K562 (cell line): ENCODE results near the gene TRAPPC2L. TPM values are rescaled to one million over a fixed set of nuclear protein-coding genes. Genes with fewer than 3 reads are reported as not detected.

Experiments
- ATAC-seq: fragments of 200-7000 bp; cut with Tn5 transposase; 3 replicates; pipeline ENCODE4 v1.9.1; 2020; ENCODE audit warnings: moderate library complexity
- BruUV-seq: library from RNA; stranded (reverse); fragments of 400-500 nt; replicated peaks from 2 replicates; lab custom pipeline; 2021; lab: Mats Ljungman, UMichigan
- CTCF ChIA-PET: fragments of 300-600 bp; formaldehyde crosslinking; extraction: SDS; loops from one replicate; lab custom pipeline; 2021; ENCODE audit warnings: low intra/inter-chr PET ratio; lab: Yijun Ruan, JAX
- POLR2A ChIA-PET: fragments of 300-600, 350-650 bp; sonication (Branson Sonifier 250); formaldehyde crosslinking; extraction: SDS; loops from one replicate; lab custom pipeline; 2021; ENCODE audit warnings: antibody characterized with exemption, inconsistent platforms; lab: Yijun Ruan, JAX
- DNase-seq, 4 experiments: peaks; one replicate each; pipeline versions ENCODE4 v3.0.0 to v3.0.0-alpha.2; 2011 to 2018; ENCODE audit warnings: low spot score in 3 of 4, mixed read lengths in 3 of 4; ENCODE audit errors: extremely low read depth in 1 of 4
- FAIRE-seq: peaks from 2 replicates; lab custom pipeline; 2011; peaks lifted over from hg19 to GRCh38; lab: Jason Lieb, UNC
- H2AFZ ChIP-seq: 2 replicates; pipeline ENCODE4 v1.6.0; 2011; ENCODE audit warnings: low read depth, low read length, control low read depth, inconsistent platforms
- H3K27ac ChIP-seq: fragments of 200-600 bp; 3 replicates; pipeline ENCODE4 v1.8.0; 2011; ENCODE audit warnings: low read depth, mild to moderate bottlenecking, control low read depth, inconsistent platforms, low read length, moderate library complexity, mixed read lengths; ENCODE audit errors: extremely low read depth
- H3K27me3 ChIP-seq, 2 experiments: fragments of 300-600 bp in 1 of 2; 2 replicates in 1 of 2; 3 replicates in 1 of 2; pipeline versions ENCODE4 v1.6.0 to v1.8.0; 2011; ENCODE audit warnings: inconsistent platforms in 2 of 2, low read length in 2 of 2, mild to moderate bottlenecking in 1 of 2, mixed read lengths in 1 of 2, moderate library complexity in 1 of 2; ENCODE audit not compliant: control insufficient read depth in 2 of 2, insufficient read depth in 2 of 2
- H3K36me3 ChIP-seq: fragments of 300-600 bp; 3 replicates; pipeline ENCODE4 v1.8.0; 2011; ENCODE audit warnings: mild to moderate bottlenecking, low read length, inconsistent platforms; ENCODE audit not compliant: control insufficient read depth, insufficient read depth
- H3K4me1 ChIP-seq, 2 experiments: fragments of 200-600 bp in 1 of 2; replicated peaks in 1 of 2; 2 replicates in 1 of 2; 3 replicates in 1 of 2; pipeline versions ENCODE4 v1.5.1 to v1.8.0; 2011; ENCODE audit warnings: inconsistent platforms in 2 of 2, low read length in 2 of 2, mild to moderate bottlenecking in 1 of 2, mixed read lengths in 1 of 2, moderate library complexity in 1 of 2; ENCODE audit not compliant: control insufficient read depth in 2 of 2, insufficient read depth in 2 of 2
- H3K4me2 ChIP-seq: 2 replicates; pipeline ENCODE4 v1.6.1; 2011; ENCODE audit warnings: low read length, control low read depth, inconsistent platforms, mixed read lengths; ENCODE audit not compliant: insufficient read depth
- H3K4me3 ChIP-seq: fragments of 200-600 bp; sonication (generic), shearing (Covaris generic); 2 replicates; pipeline ENCODE4 v1.5.1; 2016; ENCODE audit warnings: control low read depth, inconsistent platforms
- H3K79me2 ChIP-seq: fragments of 200-600 bp; 3 replicates; pipeline ENCODE4 v1.8.0; 2011; ENCODE audit warnings: low read length, inconsistent platforms; ENCODE audit not compliant: control insufficient read depth, insufficient read depth
- H3K9ac ChIP-seq, 2 experiments: 2 replicates each; pipeline versions ENCODE4 v1.6.0 to v1.6.1; 2011; ENCODE audit warnings: low read depth in 2 of 2, low read length in 2 of 2, control low read depth in 1 of 2, inconsistent platforms in 1 of 2, mild to moderate bottlenecking in 1 of 2, mixed read lengths in 1 of 2; ENCODE audit not compliant: insufficient read depth in 1 of 2
- H3K9me1 ChIP-seq: one replicate; pipeline ENCODE4 v1.6.0; 2011; ENCODE audit warnings: inconsistent platforms, mild to moderate bottlenecking, low read length, moderate library complexity; ENCODE audit not compliant: control insufficient read depth, insufficient read depth
- H3K9me3 ChIP-seq: replicated peaks from 2 replicates; pipeline ENCODE4 v1.5.1; 2011; ENCODE audit warnings: low read depth, low read length, inconsistent platforms; ENCODE audit not compliant: control insufficient read depth, insufficient read depth
- H4K20me1 ChIP-seq: replicated peaks from 2 replicates; pipeline ENCODE4 v1.6.1; 2011; ENCODE audit warnings: low read length, inconsistent platforms, mixed read lengths; ENCODE audit not compliant: control insufficient read depth, insufficient read depth
- EGR1 ChIP-seq: fragments of 450-650 bp; conservative IDR thresholded peaks from 2 replicates; pipeline ENCODE4 v1.6.1; 2017; ENCODE audit warnings: mild to moderate bottlenecking
- THRAP3 ChIP-seq: fragments of 450-650 bp; IDR thresholded peaks from 2 replicates; pipeline ENCODE4 v1.6.1; 2016; ENCODE audit warnings: mild to moderate bottlenecking, inconsistent platforms, borderline replicate concordance
- WGBS: fragments of 100-300 bp; shearing (Covaris generic); methylation state at CpG from one replicate; pipeline ENCODE4 v1.1.6; 2016; ENCODE audit warnings: low coverage, mixed read lengths; ENCODE audit not compliant: insufficient coverage; ENCODE audit errors: missing lambda C conversion rate; 5-methylcytosine and 5-hydroxymethylcytosine counted together
- in situ Hi-C: fragments of 300-500 bp; cut with MboI; formaldehyde crosslinking; loops from 4 replicates; pipeline ENCODE4 v1.15.0; 2018; ENCODE audit warnings: inconsistent platforms, mixed read lengths
- intact Hi-C: fragments of 100-400 bp; cut with micrococcal nuclease; formaldehyde crosslinking; loops from 2 replicates; pipeline ENCODE4 v1.14.2; 2022
- polyA plus RNA-seq, 8 experiments: library from polyadenylated mRNA; depleted of rRNA in 4 of 8; stranded (reverse) in 5 of 8; unstranded in 3 of 8; fragments of >200 nt; fragmentation: Nextera tagmentation in 2 of 8; fragmentation: Illumina TruSeq in 1 of 8; extraction: Ambion mirVana in 2 of 8; extraction: Trizol in 1 of 8; gene quantifications; 2 replicates each; pipeline versions ENCODE4 v1.2.1 to v1.2.3, GENCODE V29; 2011 to 2014; ENCODE audit warnings: inconsistent platforms in 1 of 8, missing spikeins in 1 of 8
- total RNA-seq, 7 experiments: library from RNA; depleted of rRNA in 6 of 7; stranded (reverse); fragments of >200 nt in 6 of 7; fragmentation: Illumina TruSeq in 2 of 7; extraction: Trizol in 2 of 7; gene quantifications; 2 replicates each; pipeline versions ENCODE4 v1.2.1 to v1.2.3, GENCODE V29; 2011 to 2021; ENCODE audit warnings: low replicate concordance in 1 of 7
- TF ChIP-seq, protein P1 (sequence below): fragments of 450-650 bp; conservative IDR thresholded peaks from 2 replicates; pipeline ENCODE4 v1.6.1; 2016; ENCODE audit warnings: missing genetic modification characterization, low read depth, mild to moderate bottlenecking, missing compliant biosample characterization, moderate library complexity
- TF ChIP-seq, protein P2 (sequence below): sonication (generic); formaldehyde crosslinking; IDR thresholded peaks from 2 replicates; pipeline ENCODE4 v1.9.0; 2022; ENCODE audit warnings: mild to moderate bottlenecking, missing genetic modification reagents
- TF ChIP-seq, protein P3 (sequence below): fragments of 250-450 bp; sonication (Bioruptor Pico); IDR thresholded peaks from 2 replicates; pipeline ENCODE4 v1.5.0; 2022; ENCODE audit warnings: mild to moderate bottlenecking

The TRAPPC2L gene
- total and polyA plus RNA-seq, 9 of the 15 experiments (the other 6 are each of a cell fraction or from before 2014, with no cell fraction given): 60.4 to 398 (median 97.5) TPM

DNA sequence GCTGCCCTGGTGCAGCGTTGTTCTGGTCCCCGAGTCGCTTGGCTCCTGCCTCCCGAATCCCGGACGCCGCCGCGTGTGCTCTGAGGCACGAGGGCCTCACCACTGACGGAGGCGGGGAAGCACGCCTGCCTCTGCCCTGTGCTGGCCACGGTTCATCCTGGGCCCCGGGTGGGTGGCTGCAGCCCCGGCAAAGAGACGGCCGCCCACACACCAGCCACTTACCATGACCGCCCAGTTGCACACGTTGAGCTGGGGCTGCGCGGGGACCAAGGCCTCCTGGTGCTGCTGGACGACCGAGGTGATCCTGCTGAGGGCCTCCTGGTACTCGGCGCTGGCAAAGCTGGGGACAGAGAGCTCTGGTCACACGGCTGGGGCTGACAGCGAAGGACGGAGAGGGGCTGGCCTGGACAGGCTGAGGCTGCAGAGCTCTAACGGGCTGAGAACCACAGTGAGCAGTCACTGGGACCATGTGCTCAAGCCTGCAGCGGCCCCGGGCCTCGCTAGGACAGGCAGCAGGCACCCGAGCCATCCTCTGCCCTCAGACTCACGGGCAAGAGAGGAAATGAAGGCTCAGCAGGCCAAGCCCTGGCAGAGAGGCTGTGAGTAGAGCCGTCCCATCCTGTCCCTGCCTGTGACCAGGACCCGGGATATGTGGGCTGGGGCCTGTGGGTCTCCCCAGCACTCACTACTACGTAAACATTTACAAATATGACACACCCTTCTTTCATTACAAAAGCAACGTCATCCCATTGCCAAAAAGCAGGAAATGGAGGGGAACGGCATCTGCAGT, 38.9 kb upstream of the TRAPPC2L start:
- ChIA-PET POLR2A (interaction anchor here (0.6 to 1.2 kb wide), 3 partner anchors 7 to 341 kb away, joined by 3 to 5 read pairs (median 3); no protein-coding TSS in a partner anchor), CTCF (no interaction called here)
- H3K9me1 ChIP-seq: no peaks in the 10 kb centered on the region
- H3K4me2 ChIP-seq: no peak overlapping the region
- H3K79me2 ChIP-seq: no peaks in the 10 kb centered on the region
- FAIRE-seq (no peak), DNase-seq (no peak), ATAC-seq (no peak)
- H3K9ac ChIP-seq: peak overlapping the region in 1 of 2 experiments; percentile 71; a peak in 2 of 4 replicates
- H3K27me3 ChIP-seq: no peaks in the 10 kb centered on the region
- WGBS: 74% methylated on average over 29 of the region's 40 CpGs
- peaks cover 5 to 55% of the 10 kb centered on the region in 2 experiments for H3K4me1 ChIP-seq
- intact Hi-C loops: loop anchor here (10.0 kb wide), 1 partner anchor 187 kb away; no protein-coding TSS in a partner anchor
- no peak overlapping the region for H3K27ac ChIP-seq
- no peaks in the 10 kb centered on the region for H4K20me1 ChIP-seq
- no peaks in the 10 kb centered on the region for H3K9me3 ChIP-seq
- in situ Hi-C loops: loop anchor here (10.0 kb wide), 1 partner anchor 397 kb away; the partner anchor contains the start of gene ZNF778
- no peak overlapping the region for H2AFZ ChIP-seq
- H3K36me3 ChIP-seq: no peaks in the 10 kb centered on the region
- TF ChIP-seq THRAP3: no peak
- TF ChIP-seq EGR1: peak; percentile 27; the same call in 1 of the 2 replicates
- TF ChIP-seq, protein P1, sequence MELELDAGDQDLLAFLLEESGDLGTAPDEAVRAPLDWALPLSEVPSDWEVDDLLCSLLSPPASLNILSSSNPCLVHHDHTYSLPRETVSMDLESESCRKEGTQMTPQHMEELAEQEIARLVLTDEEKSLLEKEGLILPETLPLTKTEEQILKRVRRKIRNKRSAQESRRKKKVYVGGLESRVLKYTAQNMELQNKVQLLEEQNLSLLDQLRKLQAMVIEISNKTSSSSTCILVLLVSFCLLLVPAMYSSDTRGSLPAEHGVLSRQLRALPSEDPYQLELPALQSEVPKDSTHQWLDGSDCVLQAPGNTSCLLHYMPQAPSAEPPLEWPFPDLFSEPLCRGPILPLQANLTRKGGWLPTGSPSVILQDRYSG (tag): no peak
- TF ChIP-seq, protein P2, sequence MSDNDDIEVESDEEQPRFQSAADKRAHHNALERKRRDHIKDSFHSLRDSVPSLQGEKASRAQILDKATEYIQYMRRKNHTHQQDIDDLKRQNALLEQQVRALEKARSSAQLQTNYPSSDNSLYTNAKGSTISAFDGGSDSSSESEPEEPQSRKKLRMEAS (CRISPR knock-in tag): peak; percentile 29; the same call in 1 of the 2 replicates
- TF ChIP-seq, protein P3, sequence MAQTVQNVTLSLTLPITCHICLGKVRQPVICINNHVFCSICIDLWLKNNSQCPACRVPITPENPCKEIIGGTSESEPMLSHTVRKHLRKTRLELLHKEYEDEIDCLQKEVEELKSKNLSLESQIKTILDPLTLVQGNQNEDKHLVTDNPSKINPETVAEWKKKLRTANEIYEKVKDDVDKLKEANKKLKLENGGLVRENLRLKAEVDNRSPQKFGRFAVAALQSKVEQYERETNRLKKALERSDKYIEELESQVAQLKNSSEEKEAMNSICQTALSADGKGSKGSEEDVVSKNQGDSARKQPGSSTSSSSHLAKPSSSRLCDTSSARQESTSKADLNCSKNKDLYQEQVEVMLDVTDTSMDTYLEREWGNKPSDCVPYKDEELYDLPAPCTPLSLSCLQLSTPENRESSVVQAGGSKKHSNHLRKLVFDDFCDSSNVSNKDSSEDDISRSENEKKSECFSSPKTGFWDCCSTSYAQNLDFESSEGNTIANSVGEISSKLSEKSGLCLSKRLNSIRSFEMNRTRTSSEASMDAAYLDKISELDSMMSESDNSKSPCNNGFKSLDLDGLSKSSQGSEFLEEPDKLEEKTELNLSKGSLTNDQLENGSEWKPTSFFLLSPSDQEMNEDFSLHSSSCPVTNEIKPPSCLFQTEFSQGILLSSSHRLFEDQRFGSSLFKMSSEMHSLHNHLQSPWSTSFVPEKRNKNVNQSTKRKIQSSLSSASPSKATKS (CRISPR knock-in tag): no peak
- TF ChIP-seq, all 486 proteins: peak for 2
- H3K4me3 ChIP-seq: no peak overlapping the region
- BruUV-seq: no TSS peak
